B cell (primary cell): ENCODE data around the gene ZCCHC3. TPM values are rescaled to one million over a fixed set of nuclear protein-coding genes. Genes with fewer than 3 reads are reported as not detected.

Experiments used
- ATAC-seq: fragments of 200-7000 bp; cut with Tn5 transposase; one replicate; pipeline ENCODE4 v1.10.0; 2021; ENCODE audit warnings: low read depth, mild to moderate bottlenecking, moderate number of reproducible peaks, moderate library complexity
- CTCF ChIA-PET: fragments of 350-600 bp; sonication (Branson Sonifier 250); formaldehyde crosslinking; loops from one replicate; lab custom pipeline; 2021; ENCODE audit warnings: antibody characterized with exemption, inconsistent platforms; lab: Charles Lee
- POLR2A ChIA-PET: fragments of 350-600 bp; sonication (Branson Sonifier 250); formaldehyde crosslinking; loops from one replicate; lab custom pipeline; 2021; ENCODE audit warnings: antibody characterized with exemption; lab: Charles Lee
- DNase-seq: peaks from one replicate; pipeline ENCODE4 v3.0.0; 2013
- H2AFZ ChIP-seq: 2 replicates; pipeline ENCODE4 v1.6.1; 2012; ENCODE audit warnings: mild to moderate bottlenecking, low read depth, low read length; ENCODE audit not compliant: insufficient read depth, poor library complexity, severe bottlenecking
- H3K27ac ChIP-seq, 2 donors: 1 replicate in 1 of 2; 2 replicates in 1 of 2; pipeline ENCODE4 v1.5.1; 2012 to 2013; ENCODE audit warnings: low read length in 2 of 2, mild to moderate bottlenecking in 2 of 2, moderate library complexity in 1 of 2
- H3K27me3 ChIP-seq, 4 experiments: fragments of 200-600 bp in 1 of 4; sonication (generic) in 1 of 4; replicated peaks in 1 of 4; 1 replicate in 2 of 4; 2 replicates in 2 of 4; pipeline versions ENCODE4 v1.6.1 to v1.7.0; 2013 to 2016; ENCODE audit warnings: low read length in 3 of 4, mild to moderate bottlenecking in 2 of 4, mixed read lengths in 1 of 4, moderate library complexity in 1 of 4; ENCODE audit not compliant: insufficient read depth in 4 of 4, control insufficient read depth in 3 of 4; ENCODE audit errors: control extremely low read depth in 1 of 4
- H3K36me3 ChIP-seq, 2 experiments: replicated peaks in 1 of 2; 1 replicate in 1 of 2; 2 replicates in 1 of 2; pipeline versions ENCODE4 v1.6.1 to v1.7.1; 2013; ENCODE audit warnings: low read length in 1 of 2; ENCODE audit not compliant: insufficient read depth in 2 of 2, control insufficient read depth in 1 of 2; ENCODE audit errors: control extremely low read depth in 1 of 2, extremely low read depth in 1 of 2
- H3K4me1 ChIP-seq, 2 donors: fragments of 200-600 bp in 1 of 2; sonication (generic) in 1 of 2; 1 replicate in 1 of 2; 2 replicates in 1 of 2; pipeline versions ENCODE4 v1.5.1 to v1.6.1; 2013 to 2017; ENCODE audit warnings: low read length in 2 of 2; ENCODE audit not compliant: control insufficient read depth in 2 of 2, insufficient read depth in 2 of 2
- H3K4me2 ChIP-seq: replicated peaks from 2 replicates; pipeline ENCODE3; 2012; ENCODE audit warnings: mild to moderate bottlenecking, low read depth, low read length; ENCODE audit not compliant: poor library complexity, severe bottlenecking
- H3K4me3 ChIP-seq, 5 experiments: fragments of 200-600 bp in 1 of 5; sonication (generic) in 1 of 5; 1 replicate in 3 of 5; 2 replicates in 2 of 5; pipeline versions ENCODE4 v1.5.1 to v1.7.0; 2011 to 2016; ENCODE audit warnings: low read length in 4 of 5, mild to moderate bottlenecking in 4 of 5, low read depth in 2 of 5, control low read depth in 1 of 5, moderate library complexity in 1 of 5; ENCODE audit not compliant: insufficient read depth in 1 of 5; ENCODE audit errors: control extremely low read depth in 1 of 5, extremely low read depth in 1 of 5
- H3K79me2 ChIP-seq: fragments of 200-600 bp; sonication (generic); one replicate; pipeline ENCODE4 v1.6.0; 2016; ENCODE audit warnings: low read length; ENCODE audit not compliant: control insufficient read depth, insufficient read depth
- H3K9ac ChIP-seq: fragments of 200-600 bp; sonication (generic); 2 replicates; pipeline ENCODE4 v1.6.1; 2017; ENCODE audit warnings: mild to moderate bottlenecking, low read length, moderate library complexity
- H3K9me3 ChIP-seq, 3 donors: one replicate each; pipeline versions ENCODE4 v1.6.1 to v1.7.1; 2013; ENCODE audit warnings: low read length in 2 of 3; ENCODE audit not compliant: control insufficient read depth in 2 of 3, insufficient read depth in 1 of 3; ENCODE audit errors: control extremely low read depth in 1 of 3
- H4K20me1 ChIP-seq: 2 replicates; pipeline ENCODE4 v1.6.0; 2012; ENCODE audit warnings: mild to moderate bottlenecking, low read length; ENCODE audit not compliant: insufficient read depth, control insufficient read depth, poor library complexity, severe bottlenecking
- H3K27ac Mint-ChIP-seq: one replicate; pipeline ENCODE4 v1.8.0; 2021; ENCODE audit warnings: mixed read lengths
- H3K27me3 Mint-ChIP-seq: one replicate; pipeline ENCODE4 v1.8.0; 2021; ENCODE audit warnings: mixed read lengths
- H3K4me1 Mint-ChIP-seq: one replicate; pipeline ENCODE4 v1.8.0; 2021; ENCODE audit warnings: mixed read lengths
- H3K4me3 Mint-ChIP-seq: one replicate; pipeline ENCODE4 v1.8.0; 2021; ENCODE audit warnings: mixed read lengths
- H3K9me3 Mint-ChIP-seq: one replicate; pipeline ENCODE4 v1.8.0; 2022; ENCODE audit warnings: mixed read lengths; ENCODE audit not compliant: insufficient read depth
- EZH2 ChIP-seq: IDR thresholded peaks from 2 replicates; pipeline ENCODE4 v1.6.1; 2012; ENCODE audit warnings: borderline replicate concordance, low read depth, mild to moderate bottlenecking, moderate library complexity, low read length; ENCODE audit not compliant: insufficient read depth, poor library complexity, severe bottlenecking
- WGBS: methylation state at CpG from one replicate; pipeline ENCODE4 v1.1.5; 2013; ENCODE audit warnings: missing lambda C conversion rate; ENCODE audit not compliant: insufficient coverage; 5-methylcytosine and 5-hydroxymethylcytosine counted together
- intact Hi-C: fragments of 100-400 bp; cut with micrococcal nuclease; formaldehyde crosslinking; loops from one replicate; pipeline ENCODE4 v1.10.0; 2022
- polyA plus RNA-seq: library from polyadenylated mRNA; depleted of rRNA; stranded (reverse); fragments of >200 nt; gene quantifications from 2 replicates; pipeline ENCODE4 v1.2.3, GENCODE V29; 2012
- total RNA-seq, 2 donors: library from RNA; stranded (reverse); fragments of 120-200 nt in 1 of 2; gene quantifications; 1 replicate in 1 of 2; 2 replicates in 1 of 2; pipeline versions ENCODE4 v1.2.3 to v1.2.4, GENCODE V29; 2013 to 2022
- TF ChIP-seq, protein P1 (sequence below): fragments of 200-600 bp; IDR thresholded peaks from one replicate; pipeline ENCODE4 v1.8.0; 2022; ENCODE audit warnings: antibody characterized with exemption, mild to moderate bottlenecking

The ZCCHC3 gene
- total and polyA plus RNA-seq, 2 donors (not counting 1 experiment from before 2014, with no cell fraction given), result 12.8 to 35.7 TPM

DNA sequence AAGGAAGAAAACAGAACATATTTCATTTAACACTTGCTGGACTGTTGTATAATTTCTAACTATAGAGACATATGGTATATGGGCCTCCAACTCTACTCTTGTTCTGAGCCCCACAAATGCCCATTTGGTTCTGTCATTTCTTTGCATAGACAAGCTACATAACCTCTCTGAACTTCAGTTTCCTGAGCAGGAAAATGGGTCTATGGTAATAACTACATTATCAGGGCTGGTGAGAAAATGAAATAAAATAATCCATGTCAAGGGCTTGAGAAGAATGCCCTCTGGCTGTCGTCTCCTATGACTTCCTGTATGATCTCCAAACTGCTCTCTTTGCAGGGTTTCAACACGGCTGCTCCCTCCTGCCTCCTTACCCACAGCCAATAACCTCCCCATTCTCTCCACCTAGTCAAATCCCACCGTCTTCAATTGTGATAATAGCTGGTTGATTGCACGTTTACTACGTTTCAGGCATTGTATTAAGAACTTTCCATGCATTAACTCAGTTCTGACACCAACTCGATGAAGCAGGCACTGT is 12.0 kb downstream of the ZCCHC3 start:
- TF ChIP-seq EZH2, result no peak
- TF ChIP-seq, protein P1, sequence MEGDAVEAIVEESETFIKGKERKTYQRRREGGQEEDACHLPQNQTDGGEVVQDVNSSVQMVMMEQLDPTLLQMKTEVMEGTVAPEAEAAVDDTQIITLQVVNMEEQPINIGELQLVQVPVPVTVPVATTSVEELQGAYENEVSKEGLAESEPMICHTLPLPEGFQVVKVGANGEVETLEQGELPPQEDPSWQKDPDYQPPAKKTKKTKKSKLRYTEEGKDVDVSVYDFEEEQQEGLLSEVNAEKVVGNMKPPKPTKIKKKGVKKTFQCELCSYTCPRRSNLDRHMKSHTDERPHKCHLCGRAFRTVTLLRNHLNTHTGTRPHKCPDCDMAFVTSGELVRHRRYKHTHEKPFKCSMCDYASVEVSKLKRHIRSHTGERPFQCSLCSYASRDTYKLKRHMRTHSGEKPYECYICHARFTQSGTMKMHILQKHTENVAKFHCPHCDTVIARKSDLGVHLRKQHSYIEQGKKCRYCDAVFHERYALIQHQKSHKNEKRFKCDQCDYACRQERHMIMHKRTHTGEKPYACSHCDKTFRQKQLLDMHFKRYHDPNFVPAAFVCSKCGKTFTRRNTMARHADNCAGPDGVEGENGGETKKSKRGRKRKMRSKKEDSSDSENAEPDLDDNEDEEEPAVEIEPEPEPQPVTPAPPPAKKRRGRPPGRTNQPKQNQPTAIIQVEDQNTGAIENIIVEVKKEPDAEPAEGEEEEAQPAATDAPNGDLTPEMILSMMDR, result no peak
- Histone ChIP-seq H3K4me2 (peak overlapping the region; percentile 79), H3K4me3 (no peak overlapping the region), H3K27me3 (no peaks in the 10 kb centered on the region), H3K36me3 (no peaks in the 10 kb centered on the region), H3K79me2 (no peaks in the 10 kb centered on the region), H3K9ac (no peak overlapping the region), H4K20me1 (no peaks in the 10 kb centered on the region), H2AFZ (peak overlapping the region; percentile 82), H3K27ac (peak overlapping the region in 1 of 2 donors; percentile 8), H3K4me1 (peaks cover 10 to 13% of the 10 kb centered on the region in 2 donors), H3K9me3 (peaks cover 0 to 4% (median 0%) of the 10 kb centered on the region in 3 donors)
- ATAC-seq (no peak), DNase-seq (no peak)
- Mint-ChIP-seq H3K27me3 (no peaks in the 10 kb centered on the region), H3K4me1 (peaks cover 16% of the 10 kb centered on the region), H3K4me3 (peak overlapping the region; percentile 44), H3K27ac (peak overlapping the region; percentile 51), H3K9me3 (no peaks in the 10 kb centered on the region)
- WGBS, result 43% methylated on average over 5 of the region's 6 CpGs
- ChIA-PET CTCF (interaction anchor here (0.9 to 3.0 kb wide), 4 partner anchors 10 to 21 kb away, joined by 3 to 17 read pairs (median 8); no protein-coding TSS in a partner anchor), POLR2A (interaction anchor here (2.3 kb wide), 1 partner anchor 14 kb away, joined by 7 read pairs; no protein-coding TSS in a partner anchor)
- intact Hi-C loops, result no loop called here
